ENCODE data around the gene KDM8.

DNA sequence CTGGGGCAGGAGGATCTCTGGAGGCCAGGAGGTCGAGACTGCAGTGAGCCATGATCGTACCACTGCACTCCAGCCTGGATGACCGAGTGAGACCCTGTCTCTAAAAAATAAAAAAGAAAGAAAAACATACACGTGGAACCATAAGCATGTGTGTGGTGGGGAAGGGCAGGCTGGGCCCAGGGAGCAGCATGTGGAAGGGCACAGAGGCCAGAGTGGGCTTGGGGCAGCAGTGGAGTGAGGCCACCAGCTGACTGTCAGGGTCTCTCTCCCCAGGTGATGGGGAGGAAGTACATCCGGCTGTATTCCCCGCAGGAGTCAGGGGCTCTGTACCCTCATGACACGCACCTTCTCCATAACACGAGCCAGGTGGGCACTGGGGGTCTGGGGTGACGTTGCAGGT is 16.8 kb downstream of the KDM8 start:
- TF ChIP-seq CTCF (IDR thresholded peaks at IDR 0.05 in 2 of 3, conservative IDR thresholded peaks at IDR 0.05 in 1 of 3; ENCODE audit: insufficient read depth in 2 of 3, low read depth in 1 of 3, low read length in 3 of 3) (no peak), POLR2A (conservative IDR thresholded peaks at IDR 0.05) (no peak), EGR1 (conservative IDR thresholded peaks at IDR 0.05) (no peak)

Measured in K562 (cell line).